ENCODE data around the gene VDR.

The VDR gene

GRCh38 chr12:47801904-47802246 lies 102.9 kb downstream of the VDR start:
- DNase-seq (ENCODE audit: low spot score), result no peak
- no peaks in the 10 kb centered on the region for H3K9me3 Mint-ChIP-seq
- H3K4me1 Mint-ChIP-seq (ENCODE audit: low read depth), result peaks cover 64% of the 10 kb centered on the region
- H3K36me3 Mint-ChIP-seq (ENCODE audit: low read depth), result peaks cover 51% of the 10 kb centered on the region
- H3K4me3 Mint-ChIP-seq, result peak overlapping the region; percentile 28
- H3K27ac Mint-ChIP-seq, result peak overlapping the region; percentile 85
- no peaks in the 10 kb centered on the region for H3K27me3 Mint-ChIP-seq (ENCODE audit: low read depth)

GRCh38 chr12:47801170-47801903 lies 103.5 kb downstream of the VDR start:
- no peaks in the 10 kb centered on the region for H3K9me3 Mint-ChIP-seq
- H3K36me3 Mint-ChIP-seq (ENCODE audit: low read depth), result peaks cover 48% of the 10 kb centered on the region
- peak overlapping the region; percentile 85 for H3K27ac Mint-ChIP-seq
- peaks cover 59% of the 10 kb centered on the region for H3K4me1 Mint-ChIP-seq (ENCODE audit: low read depth)
- no peaks in the 10 kb centered on the region for H3K27me3 Mint-ChIP-seq (ENCODE audit: low read depth)
- H3K4me3 Mint-ChIP-seq, result no peak overlapping the region
- DNase-seq (ENCODE audit: low spot score), result no peak

GRCh38 chr12:47800582-47800981 lies 104.2 kb downstream of the VDR start:
- Mint-ChIP-seq H3K4me1 (ENCODE audit: low read depth) (peaks cover 52% of the 10 kb centered on the region), H3K27ac (peak overlapping the region; percentile 76), H3K9me3 (no peaks in the 10 kb centered on the region), H3K27me3 (ENCODE audit: low read depth) (no peaks in the 10 kb centered on the region), H3K36me3 (ENCODE audit: low read depth) (peaks cover 48% of the 10 kb centered on the region), H3K4me3 (no peak overlapping the region)
- no peak for DNase-seq (ENCODE audit: low spot score)

DNA sequence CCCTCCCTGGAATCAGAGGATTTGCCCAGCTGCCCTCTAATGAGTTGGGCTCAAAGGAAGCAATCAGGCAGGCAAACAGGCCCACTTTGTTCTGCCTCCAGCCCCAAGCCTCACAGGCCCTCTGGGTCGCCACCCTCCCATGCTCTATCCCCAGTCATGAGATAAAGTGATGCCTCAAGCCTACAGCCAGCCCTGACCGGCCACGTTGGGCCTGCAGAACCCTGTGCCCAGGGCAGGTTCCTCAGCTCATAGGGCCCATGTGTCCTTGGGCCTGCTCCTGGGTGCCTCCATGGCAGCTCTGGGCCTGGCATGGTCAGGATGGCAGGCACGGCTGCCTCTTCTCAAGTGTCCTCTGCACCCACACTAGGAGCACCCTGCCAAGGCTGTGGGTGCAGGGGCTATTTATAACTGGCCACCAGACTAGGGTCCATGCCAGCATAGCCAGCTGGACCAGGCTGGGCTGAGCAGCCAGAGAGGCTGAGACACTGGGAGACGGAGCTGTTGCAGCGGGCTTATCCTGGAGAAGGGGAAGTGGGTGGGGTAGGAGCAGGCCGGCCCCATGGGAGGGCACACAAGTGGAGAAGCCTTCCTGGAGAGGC lies 105.3 kb downstream of the VDR start:
- H3K36me3 Mint-ChIP-seq (ENCODE audit: low read depth), result peaks cover 44% of the 10 kb centered on the region
- H3K9me3 Mint-ChIP-seq, result no peaks in the 10 kb centered on the region
- H3K27ac Mint-ChIP-seq, result no peak overlapping the region
- no peak for DNase-seq (ENCODE audit: low spot score)
- H3K4me1 Mint-ChIP-seq (ENCODE audit: low read depth), result peaks cover 41% of the 10 kb centered on the region
- H3K27me3 Mint-ChIP-seq (ENCODE audit: low read depth), result no peaks in the 10 kb centered on the region
- H3K4me3 Mint-ChIP-seq, result no peak overlapping the region

DNA sequence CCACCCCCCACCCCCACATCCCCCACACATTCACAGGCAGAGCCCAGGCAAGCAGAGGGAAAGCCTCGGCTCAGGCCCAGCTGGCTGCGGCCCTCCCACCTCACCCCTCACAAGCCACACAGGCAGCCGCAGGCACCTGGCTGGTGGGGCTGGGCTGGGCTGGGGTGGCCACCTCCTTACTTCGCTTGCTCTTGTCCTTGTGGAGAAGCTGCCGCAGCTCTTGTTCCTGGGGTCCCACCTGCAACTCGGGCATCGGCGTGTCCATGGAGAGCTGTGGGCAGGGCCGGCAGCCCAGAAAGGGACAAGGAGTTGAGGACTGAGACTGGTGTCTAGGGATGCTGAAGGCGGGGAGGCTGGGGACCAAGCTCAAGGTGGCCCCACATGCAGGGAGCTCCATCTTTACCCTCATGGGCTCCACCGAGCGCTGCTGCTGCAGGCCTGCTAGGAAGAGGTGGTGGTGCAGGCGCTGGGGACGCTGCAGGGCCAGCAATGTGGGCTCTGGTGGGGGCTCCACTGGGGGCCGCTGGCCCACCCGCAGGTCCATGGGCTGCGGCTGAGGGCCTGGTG lies 106.3 kb downstream of the VDR start:
- Mint-ChIP-seq H3K36me3 (ENCODE audit: low read depth) (peaks cover 43% of the 10 kb centered on the region), H3K4me1 (ENCODE audit: low read depth) (peaks cover 31% of the 10 kb centered on the region), H3K9me3 (no peaks in the 10 kb centered on the region), H3K27me3 (ENCODE audit: low read depth) (no peaks in the 10 kb centered on the region), H3K4me3 (no peak overlapping the region), H3K27ac (no peak overlapping the region)
- DNase-seq (ENCODE audit: low spot score), result no peak

GRCh38 chr12:47797441-47797840 lies 107.4 kb downstream of the VDR start:
- Mint-ChIP-seq H3K27ac (peak overlapping the region; percentile 57), H3K4me3 (no peak overlapping the region), H3K27me3 (ENCODE audit: low read depth) (no peaks in the 10 kb centered on the region), H3K36me3 (ENCODE audit: low read depth) (peaks cover 41% of the 10 kb centered on the region), H3K4me1 (ENCODE audit: low read depth) (peaks cover 21% of the 10 kb centered on the region), H3K9me3 (no peaks in the 10 kb centered on the region)
- DNase-seq (ENCODE audit: low spot score), result no peak

DNA sequence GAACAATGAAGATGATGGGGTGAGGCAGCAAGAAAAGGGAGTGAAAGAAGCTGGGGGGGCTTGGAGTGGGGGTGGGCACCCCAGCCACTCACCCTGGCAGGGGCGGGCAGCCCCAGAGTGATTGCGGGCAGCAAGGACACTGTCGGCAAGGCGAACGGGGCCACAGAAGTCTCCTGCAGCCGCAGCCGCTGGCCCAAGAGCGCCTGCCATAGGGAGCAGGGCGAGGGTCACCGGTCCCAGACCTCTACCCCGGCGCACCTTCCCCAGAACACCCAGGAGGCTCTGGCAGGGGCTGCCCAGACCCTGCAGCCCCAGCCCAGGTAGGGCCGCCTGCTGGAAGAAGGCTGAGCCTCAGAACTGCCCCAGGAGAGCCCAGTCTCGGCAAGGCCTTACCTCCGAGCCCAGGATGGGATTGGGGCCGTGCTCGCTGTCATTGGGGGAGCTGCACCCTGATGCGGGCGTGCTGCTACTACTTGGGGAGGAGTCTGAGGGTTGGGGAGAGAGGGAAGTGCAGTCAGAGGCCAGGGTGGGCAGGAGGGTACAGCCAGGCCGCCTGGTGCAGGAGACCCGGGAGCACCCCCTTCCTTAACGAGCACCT lies 108.9 kb downstream of the VDR start:
- Mint-ChIP-seq H3K4me1 (ENCODE audit: low read depth) (peaks cover 10% of the 10 kb centered on the region), H3K27ac (no peak overlapping the region), H3K4me3 (no peak overlapping the region), H3K27me3 (ENCODE audit: low read depth) (no peaks in the 10 kb centered on the region), H3K36me3 (ENCODE audit: low read depth) (peaks cover 44% of the 10 kb centered on the region), H3K9me3 (no peaks in the 10 kb centered on the region)
- no peak for DNase-seq (ENCODE audit: low spot score)

- no peak for DNase-seq (ENCODE audit: low spot score)
- Mint-ChIP-seq H3K27me3 (ENCODE audit: low read depth) (no peaks in the 10 kb centered on the region), H3K36me3 (ENCODE audit: low read depth) (peaks cover 48% of the 10 kb centered on the region), H3K4me3 (no peak overlapping the region), H3K27ac (no peak overlapping the region), H3K4me1 (ENCODE audit: low read depth) (peaks cover 10% of the 10 kb centered on the region), H3K9me3 (no peaks in the 10 kb centered on the region)
These were observed 109.5 kb downstream of the VDR start for GRCh38 chr12:47795121-47795813.

DNA sequence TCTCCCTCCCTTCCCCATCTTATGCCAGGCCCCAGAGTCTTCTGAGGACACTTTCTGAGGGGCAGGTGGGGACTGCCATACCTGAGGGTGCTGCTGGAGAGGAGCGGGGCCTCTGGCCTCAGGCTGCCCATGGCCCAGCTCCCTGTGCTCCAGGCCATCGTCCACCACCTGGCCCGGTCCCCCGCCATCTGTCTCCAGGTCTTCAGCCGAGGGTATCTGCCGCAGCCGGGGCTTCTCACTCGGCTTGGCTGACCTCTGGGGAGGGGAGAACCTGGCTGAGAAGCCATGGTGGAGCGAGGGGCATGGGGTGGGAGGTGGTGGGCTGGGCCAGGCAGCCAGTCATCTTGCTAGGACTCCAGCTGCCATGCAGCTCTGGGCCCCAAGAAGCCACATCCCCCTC lies 110.1 kb downstream of the VDR start:
- H3K4me3 Mint-ChIP-seq, result no peak overlapping the region
- H3K4me1 Mint-ChIP-seq (ENCODE audit: low read depth), result peaks cover 8% of the 10 kb centered on the region
- H3K27ac Mint-ChIP-seq, result no peak overlapping the region
- DNase-seq (ENCODE audit: low spot score), result no peak
- no peaks in the 10 kb centered on the region for H3K9me3 Mint-ChIP-seq
- H3K36me3 Mint-ChIP-seq (ENCODE audit: low read depth), result peaks cover 49% of the 10 kb centered on the region
- H3K27me3 Mint-ChIP-seq (ENCODE audit: low read depth), result no peaks in the 10 kb centered on the region

DNA sequence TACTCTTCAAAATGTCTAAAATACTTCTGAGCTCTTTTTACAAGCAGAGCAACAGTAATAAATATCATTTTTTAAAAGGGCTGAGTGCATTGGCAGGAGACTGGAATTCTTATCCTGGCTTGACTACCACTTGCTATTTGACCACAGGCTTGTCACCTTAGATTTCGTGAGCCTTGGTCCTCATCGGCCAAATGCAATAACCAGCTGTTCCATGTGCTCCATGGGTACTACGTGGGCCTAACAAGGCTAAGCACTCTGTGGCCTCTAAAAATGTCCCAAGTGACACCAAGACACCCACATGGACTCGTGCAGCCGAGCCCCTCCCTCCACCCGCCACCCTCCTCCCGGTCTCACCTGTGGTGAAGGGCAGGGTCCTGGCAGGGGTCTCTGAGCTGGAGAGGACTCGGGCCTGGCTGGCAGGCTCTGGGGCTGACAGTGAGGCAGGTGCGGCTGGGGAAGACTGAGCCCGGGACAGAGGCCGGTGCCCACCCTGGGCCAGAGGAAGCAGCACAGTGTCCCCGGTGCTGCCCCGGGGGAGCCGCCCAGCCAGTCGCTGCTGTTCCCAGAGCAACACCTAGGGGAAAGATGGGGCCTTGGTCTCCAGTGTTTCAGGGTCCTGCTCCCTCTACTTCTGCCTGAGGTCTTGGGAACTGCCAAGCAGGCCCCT lies 111.6 kb downstream of the VDR start:
- no peak overlapping the region for H3K27ac Mint-ChIP-seq
- H3K9me3 Mint-ChIP-seq, result no peaks in the 10 kb centered on the region
- H3K4me1 Mint-ChIP-seq (ENCODE audit: low read depth), result peaks cover 2% of the 10 kb centered on the region
- H3K4me3 Mint-ChIP-seq, result no peak overlapping the region
- DNase-seq (ENCODE audit: low spot score), result no peak
- H3K36me3 Mint-ChIP-seq (ENCODE audit: low read depth), result peaks cover 53% of the 10 kb centered on the region
- H3K27me3 Mint-ChIP-seq (ENCODE audit: low read depth), result no peaks in the 10 kb centered on the region

DNA sequence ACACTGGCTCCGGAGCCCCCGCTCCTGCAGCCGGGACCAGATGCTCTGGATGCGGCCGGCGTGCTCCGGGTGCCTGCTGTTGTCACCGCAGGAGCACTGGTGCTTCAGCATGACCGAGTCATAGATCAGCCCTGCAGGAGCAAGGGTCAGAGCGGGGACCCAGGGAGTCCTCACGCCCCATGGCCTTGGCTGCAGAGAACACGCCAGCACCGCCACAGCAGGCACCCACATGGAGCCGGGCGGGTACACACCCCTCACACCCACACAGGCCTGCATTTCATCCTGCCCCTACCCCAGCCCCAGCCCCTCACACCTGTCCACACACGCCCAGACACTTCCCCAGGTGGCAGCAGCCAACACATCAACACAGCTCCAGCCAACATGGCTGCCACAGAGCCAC lies 112.9 kb downstream of the VDR start:
- Mint-ChIP-seq H3K4me3 (no peak overlapping the region), H3K36me3 (ENCODE audit: low read depth) (peaks cover 55% of the 10 kb centered on the region), H3K27me3 (ENCODE audit: low read depth) (no peaks in the 10 kb centered on the region), H3K4me1 (ENCODE audit: low read depth) (peaks cover 2% of the 10 kb centered on the region), H3K9me3 (no peaks in the 10 kb centered on the region), H3K27ac (no peak overlapping the region)
- no peak for DNase-seq (ENCODE audit: low spot score)

All from T-helper 2 cell treated with Interferon-gamma antibody and Interleukin-4, amounts not matched to agents 5 μg/mL and 100 μg/mL, for 36 hours (primary cell).